SHP77 (cell line): ENCODE measurements around the gene RPS6KA6.
A peak's percentile ranks its signal among the peaks of the same experiment; 100 is the strongest.

Experiments
- DNase-seq, 2 experiments: peaks; one replicate each; lab custom pipeline; 2025; lab: John Stamatoyannopoulos, UW

RPS6KA6 gene

DNA sequence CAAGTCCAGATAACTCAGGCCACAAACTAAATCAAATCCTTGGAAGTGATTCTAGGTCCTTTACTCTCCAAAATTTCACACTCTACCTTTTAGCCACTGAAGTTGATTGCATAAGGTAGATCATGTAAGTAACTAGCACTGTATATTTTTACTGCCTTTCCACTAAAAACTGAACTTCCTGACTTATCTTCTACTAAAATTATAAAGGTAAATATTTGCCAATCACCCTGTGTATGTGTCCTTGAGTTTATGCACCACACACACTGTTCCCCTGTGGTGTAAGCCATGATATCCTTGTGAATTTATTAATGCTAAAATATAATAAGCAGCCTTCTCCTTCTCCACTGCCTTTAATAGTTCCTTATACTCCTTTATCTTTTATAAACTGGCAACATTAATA, 25.6 kb downstream of the RPS6KA6 start:
- DNase-seq: no peak

- no peak for DNase-seq
Measured at GRCh38 chrX:84161641-84162040, 26.4 kb downstream of the RPS6KA6 start.

DNA sequence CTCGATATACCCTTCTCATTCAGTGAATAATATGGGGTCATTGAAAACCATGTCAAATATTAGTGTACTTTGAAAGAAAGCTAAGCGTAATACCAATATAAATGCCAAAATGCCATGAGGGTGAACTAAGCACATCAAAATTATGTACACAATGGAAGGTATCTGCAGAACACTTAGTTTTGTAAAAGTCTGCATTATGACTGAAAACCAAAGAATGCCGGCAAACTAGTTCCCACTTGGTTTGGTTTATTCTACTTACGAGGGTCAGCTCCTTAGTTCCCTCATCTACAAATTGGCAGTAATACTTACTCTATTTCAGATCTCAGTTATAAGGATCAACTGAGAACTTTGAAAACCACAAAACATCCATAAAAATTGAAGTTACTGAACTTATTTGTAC, 27.3 kb downstream of the RPS6KA6 start:
- DNase-seq: no peak

DNA sequence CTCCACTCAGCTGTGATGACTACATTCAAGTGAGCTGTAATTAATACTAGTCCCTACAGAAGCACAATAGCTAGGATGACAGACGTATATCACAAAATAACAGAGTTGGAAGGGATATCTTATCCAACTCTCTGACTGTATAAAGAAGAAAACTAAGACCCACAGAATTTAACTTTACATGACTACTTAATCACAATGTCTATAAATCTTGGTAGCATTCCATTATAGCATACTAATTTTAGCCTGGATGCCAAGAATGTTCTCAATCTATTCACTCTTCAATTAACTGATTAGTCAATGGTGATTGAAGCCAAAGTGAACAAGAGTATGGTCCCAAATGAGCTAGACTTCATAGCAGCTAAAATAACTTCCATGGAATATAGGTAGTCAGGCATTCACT, 31.2 kb downstream of the RPS6KA6 start:
- no peak for DNase-seq

- no peak for DNase-seq
Measured at GRCh38 chrX:84155938-84156337, 32.1 kb downstream of the RPS6KA6 start.

- no peak for DNase-seq
Measured at GRCh38 chrX:84153538-84153937, 34.5 kb downstream of the RPS6KA6 start.

- no peak for DNase-seq
Measured at GRCh38 chrX:84144991-84145390, 43.0 kb downstream of the RPS6KA6 start.

DNA sequence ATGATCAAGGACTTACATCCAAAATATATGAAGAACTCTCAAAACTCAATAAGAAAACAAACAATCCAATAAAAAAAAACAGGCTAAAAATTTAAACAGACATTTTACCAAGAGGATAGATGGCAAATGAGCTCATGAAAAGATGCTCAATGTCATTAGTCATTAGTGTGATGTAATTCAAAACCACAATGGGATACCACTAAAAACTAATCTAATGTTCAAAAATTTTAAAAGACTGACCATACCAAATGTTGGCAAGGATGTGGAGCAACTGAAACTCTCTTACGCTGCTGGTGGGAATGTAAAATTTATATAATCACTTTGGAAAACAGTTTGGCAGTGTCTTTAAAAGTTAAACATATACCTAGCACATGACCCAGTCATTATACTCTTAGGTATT, 43.7 kb downstream of the RPS6KA6 start:
- no peak for DNase-seq

DNA sequence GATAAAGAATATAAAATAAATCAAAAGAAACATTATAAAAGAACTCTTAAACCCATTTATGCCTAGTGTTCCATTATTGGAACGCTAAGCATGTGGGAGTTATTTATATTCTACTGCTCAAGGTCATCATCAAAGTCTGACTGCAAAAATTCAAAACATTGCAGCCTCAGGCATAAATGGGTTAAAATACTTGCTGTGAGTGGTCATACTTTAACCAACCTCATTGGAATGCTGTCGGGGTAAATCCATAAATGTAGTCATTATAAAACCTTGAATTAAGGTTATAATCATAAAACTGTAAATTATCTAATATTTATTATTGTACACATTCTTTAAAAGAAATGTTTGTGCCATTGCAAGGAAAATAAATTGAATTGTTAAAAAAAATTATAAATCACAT, 55.0 kb downstream of the RPS6KA6 start:
- no peak for DNase-seq

GRCh38 chrX:84123585-84123984, 64.4 kb downstream of the RPS6KA6 start:
- DNase-seq: no peak

DNA sequence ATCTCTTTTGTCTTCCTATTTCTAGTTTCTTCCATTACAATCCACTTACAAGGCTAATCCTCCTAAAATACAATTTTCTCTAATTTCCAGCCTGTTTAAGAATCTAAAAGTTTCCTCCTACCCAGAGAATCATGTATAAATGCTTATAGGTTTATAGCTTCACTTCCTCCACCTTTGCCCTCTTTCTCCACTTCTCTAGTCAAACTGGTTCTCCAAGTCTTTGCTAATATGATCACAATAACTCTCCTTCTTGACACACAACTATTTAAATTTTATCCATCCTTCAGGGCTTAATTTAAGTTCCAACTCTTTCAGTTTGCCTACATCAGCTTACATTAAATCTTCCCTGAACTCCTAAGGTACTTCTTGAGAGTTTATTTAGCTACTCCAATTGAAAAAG, 69.2 kb downstream of the RPS6KA6 start:
- no peak for DNase-seq

GRCh38 chrX:84118315-84118714, 69.7 kb downstream of the RPS6KA6 start:
- DNase-seq: no peak

DNA sequence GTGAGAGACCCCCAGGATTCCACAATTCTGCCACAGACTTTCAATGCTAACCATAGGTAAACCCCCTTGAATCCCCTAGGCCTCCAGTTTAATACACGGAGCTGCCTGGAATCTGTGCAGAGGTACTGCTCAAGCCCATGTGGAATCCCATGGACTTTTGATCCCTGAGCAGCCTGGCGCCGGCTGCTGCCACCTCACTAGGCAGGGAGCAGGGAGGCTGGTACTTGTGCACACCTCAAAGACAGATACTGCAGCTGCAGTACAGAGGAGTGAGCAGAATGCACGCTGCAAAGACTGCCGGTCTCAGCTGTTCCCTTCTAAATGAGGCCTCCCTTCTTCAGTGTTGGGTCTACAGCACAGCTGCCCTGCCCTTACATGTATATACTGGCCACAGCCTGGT, 79.4 kb downstream of the RPS6KA6 start:
- DNase-seq: no peak

DNA sequence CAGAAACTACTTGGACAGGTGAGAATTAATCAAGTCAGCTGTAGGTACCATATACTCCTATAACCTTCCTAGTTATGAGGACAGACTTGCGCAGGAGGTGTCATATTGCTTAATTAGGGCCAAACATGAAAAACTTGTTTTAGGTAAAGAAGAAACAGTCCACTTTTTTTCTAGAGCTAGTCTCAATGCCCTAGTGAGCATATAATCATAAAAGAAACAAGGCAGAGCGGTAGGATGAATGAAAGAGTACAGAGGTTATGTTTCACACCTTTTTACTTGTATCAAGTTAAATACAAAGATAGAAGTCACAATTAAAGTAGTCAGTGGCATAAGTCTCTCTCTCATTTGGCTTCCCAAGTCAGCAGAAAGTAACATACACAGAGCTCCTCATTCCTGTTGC, 88.9 kb downstream of the RPS6KA6 start:
- no peak for DNase-seq

GRCh38 chrX:84079479-84080197, 108.4 kb downstream of the RPS6KA6 start:
- peak; percentile 1 to 2 for DNase-seq

DNA sequence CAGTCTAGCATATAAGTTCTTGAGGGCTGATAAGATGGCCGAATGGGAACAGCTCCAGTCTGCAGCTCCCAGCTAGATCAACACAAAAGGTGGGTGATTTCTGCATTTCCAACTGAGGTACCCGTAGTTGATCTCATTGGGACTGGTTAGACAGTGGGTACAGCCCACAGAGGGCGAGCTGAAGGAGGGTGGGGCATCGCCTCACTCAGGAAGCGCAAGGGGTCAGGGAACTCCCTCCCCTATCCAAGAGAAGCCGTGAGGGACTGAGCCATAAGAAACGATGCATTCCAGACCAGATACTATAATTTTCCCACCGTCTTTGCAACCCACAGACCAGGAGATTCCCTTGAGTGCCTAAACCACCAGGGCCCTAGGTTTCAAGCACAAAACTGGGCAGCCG, 109.0 kb downstream of the RPS6KA6 start:
- DNase-seq: peak in 1 of 2 experiments; percentile 3

GRCh38 chrX:84064814-84065213, 123.2 kb downstream of the RPS6KA6 start:
- peak in 1 of 2 experiments; percentile 2 for DNase-seq

DNA sequence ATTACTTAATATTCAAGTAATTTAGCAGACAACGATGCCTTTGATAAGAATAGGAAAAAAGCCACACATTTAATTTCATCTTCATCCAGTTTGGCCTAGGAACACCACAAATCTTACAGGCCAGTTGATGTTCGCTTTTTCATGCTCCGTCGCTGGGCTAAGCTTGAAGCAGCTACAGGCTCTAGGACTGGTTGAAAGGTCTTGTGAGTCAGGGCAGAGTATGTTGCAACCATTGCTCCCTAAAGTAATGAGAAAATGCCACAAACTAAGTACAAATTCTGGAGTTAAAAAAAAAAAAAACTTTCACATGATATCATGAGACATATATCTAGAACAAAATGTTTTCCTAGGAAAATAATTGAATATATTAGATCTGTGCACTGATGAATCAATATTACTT, 123.8 kb downstream of the RPS6KA6 start:
- DNase-seq: peak in 1 of 2 experiments; percentile 0

DNA sequence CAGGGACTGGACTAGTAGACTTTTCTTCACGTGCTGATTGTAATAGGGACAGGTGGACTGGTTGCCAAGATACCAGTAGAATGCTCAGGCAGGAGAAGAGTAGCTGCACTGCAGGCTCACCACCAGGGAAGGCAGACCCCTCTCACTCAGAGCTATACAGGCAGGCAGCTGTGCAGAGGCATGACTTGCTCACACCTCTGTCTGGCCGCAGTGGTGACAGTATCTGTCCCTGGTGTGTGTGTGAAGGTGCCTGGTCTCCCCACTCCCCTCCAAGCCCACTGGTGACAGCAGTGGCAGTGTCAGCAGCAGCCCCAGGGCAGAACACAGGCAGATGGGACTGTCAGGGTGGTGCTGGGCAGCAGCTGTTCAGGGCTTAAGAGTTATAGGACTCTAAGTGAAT, 140.7 kb downstream of the RPS6KA6 start:
- DNase-seq: peak in 1 of 2 experiments; percentile 22

- peak in 1 of 2 experiments; percentile 17 for DNase-seq
Measured at GRCh38 chrX:84046403-84046984, 141.5 kb downstream of the RPS6KA6 start.

- no peak for DNase-seq
Measured at GRCh38 chrX:84044051-84044450, 143.9 kb downstream of the RPS6KA6 start.
